GM21737 (cell line): Measurements from ENCODE around the gene TGFBR3L.
"Not testable (repeated sequence)": the region's sequence is repeated elsewhere in the genome, so short reads cannot be mapped to it uniquely, and the experiment has no call there.

Experiments
- ATAC-seq: cut with Tn5 transposase; IDR thresholded peaks from one replicate; pipeline ENCODE4 v1.9.1; 2021; ENCODE audit warnings: mild to moderate bottlenecking, moderate library complexity; ENCODE audit not compliant: unreplicated experiment

Gene TGFBR3L

DNA sequence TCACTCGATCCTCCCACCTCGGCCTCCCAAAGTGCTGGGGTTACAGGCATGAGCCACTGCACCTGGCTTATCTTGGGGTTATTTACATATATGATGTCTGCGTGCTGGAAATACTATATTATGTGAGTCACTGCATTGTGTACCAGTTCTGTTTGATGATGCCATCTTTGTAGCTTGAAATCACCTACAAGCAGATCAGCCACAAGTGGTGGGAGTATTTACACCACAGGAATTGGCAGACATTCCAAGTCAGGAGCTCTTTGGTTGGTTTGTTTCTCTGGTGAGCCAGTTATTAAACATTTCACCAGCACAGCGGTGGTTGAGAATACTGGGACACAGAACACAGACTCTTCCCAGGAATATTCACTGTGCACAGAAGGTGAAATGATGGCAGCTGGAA lies 33.3 kb downstream of the TGFBR3L start:
- no peak for ATAC-seq

DNA sequence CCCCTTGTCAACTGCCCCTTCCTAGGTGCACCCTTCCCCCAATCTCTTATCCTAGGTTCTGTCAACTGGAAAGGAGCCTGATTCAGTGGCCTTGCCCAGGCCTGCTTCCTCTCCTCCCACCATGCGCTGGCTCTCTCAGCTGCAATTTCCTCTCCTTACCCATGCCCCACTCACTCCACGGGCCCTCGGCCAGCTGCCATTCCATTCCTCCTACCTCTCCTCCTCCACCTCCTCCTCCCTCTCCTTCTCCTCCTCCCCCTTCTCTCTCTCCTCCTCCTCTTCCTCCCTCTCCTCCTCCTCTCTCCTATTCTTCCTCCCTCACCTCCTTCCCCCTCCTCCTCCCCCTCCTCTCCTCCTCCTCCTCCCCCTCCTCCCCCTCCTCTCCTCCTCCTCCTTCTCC lies 38.4 kb downstream of the TGFBR3L start:
- no peak for ATAC-seq

DNA sequence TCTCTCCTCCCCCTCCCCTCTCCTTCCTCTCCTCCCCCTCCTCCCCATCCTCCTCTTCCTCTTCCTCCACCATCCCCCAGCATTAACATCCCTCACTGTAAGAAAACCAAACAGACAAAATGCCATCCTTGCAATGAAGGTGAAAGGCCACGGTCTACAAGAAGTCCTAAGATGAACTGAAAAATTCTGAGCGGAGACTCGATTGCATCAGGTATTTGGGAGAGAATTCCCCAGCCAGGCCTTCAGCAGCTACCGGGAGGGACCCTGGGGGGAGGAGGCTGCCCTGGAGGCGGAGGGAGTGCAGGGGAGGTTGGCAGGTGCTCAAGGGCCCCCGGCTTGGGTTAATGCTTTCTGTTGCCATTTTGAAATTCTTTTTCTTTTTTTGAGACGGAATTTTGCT lies 38.9 kb downstream of the TGFBR3L start:
- no peak for ATAC-seq

DNA sequence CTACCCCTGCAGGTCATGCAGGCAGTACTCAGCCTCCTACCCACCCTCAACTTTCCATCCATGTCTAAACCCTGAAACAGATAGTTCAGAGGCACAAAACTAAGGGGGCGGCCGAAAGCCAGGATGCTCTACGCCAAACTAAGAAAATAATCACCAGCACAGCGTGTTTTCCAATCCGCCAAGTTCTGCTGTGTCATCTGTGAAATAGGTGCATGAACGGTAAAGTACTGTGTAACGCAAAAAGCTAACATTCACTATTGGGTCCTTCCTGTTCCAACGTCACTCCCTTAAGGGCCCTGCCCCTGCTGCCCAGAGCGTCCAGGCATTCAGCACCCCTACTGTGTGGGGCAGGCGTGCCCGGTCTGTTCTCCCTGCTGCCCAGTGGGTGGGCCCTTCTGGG lies 41.1 kb downstream of the TGFBR3L start:
- no peak for ATAC-seq

DNA sequence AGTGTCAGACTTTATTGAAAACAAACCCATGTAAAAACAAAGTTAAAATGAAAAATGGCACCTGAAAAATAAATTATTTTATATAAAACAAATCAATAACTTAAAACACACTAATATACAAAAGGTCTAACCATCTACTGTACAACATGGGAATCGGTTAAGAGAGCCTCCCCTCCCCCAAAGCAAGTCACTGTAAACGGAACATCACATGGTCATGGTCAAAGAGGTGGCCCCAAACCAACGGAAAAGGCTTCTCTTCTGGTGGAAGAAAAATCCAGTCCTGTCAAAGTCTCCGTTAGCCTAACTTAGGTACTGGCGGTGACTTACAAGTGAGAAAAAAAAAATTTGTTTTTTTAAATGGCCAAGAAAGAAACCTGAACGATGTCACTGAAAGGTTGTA lies 44.6 kb downstream of the TGFBR3L start:
- no peak for ATAC-seq

DNA sequence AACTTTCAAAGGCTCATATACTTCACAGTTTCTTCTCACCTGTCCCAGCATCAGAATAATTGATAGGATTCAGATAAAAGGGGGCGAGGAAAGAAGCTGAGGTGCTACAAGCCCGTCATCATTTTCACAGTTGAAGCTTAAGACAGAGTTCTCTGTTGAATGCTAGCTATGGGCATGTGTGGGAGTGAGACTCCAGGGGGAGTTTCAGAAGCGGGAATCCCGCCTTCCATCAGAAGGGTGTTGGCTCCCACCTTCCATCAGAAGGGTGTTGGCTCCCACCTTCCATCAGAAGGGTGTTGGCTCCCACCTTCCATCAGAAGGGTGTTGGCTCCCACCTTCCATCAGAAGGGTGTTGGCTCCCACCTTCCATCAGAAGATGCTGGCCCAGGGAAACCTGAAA lies 46.5 kb downstream of the TGFBR3L start:
- not testable (repeated sequence) for ATAC-seq

DNA sequence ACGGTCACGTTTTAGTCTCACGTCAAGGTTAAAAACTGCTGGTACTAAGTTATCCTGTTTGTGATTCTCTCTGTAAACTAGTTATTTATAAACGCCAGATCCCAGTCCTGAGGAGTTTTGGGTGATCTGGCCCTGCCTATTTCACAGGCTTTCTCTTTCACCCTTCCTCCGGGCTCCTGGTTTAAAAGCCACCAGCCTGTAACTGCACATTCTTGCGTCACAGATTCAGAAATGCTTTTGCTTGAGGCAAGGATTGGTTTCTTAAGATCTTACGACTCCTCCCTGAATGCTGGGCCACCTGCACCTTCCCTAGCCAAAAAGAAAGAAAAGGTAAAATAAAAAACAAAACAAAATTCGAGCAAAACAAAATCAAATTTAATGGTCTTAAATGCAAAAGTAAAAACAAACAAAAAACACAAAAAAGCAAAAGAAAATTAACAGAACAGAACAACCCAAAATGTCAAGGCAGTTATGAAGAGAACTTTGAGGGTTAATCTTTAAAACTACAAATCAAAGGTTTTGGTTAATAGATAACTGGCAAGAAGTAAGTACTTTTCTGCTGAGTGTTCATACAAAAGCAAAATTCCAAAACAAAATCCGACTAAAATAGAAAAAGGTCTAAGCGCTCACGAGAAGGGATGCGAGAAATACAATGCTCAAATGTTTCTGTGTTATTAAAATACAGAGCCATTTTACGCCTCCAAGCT lies 47.4 kb downstream of the TGFBR3L start:
- no peak for ATAC-seq

DNA sequence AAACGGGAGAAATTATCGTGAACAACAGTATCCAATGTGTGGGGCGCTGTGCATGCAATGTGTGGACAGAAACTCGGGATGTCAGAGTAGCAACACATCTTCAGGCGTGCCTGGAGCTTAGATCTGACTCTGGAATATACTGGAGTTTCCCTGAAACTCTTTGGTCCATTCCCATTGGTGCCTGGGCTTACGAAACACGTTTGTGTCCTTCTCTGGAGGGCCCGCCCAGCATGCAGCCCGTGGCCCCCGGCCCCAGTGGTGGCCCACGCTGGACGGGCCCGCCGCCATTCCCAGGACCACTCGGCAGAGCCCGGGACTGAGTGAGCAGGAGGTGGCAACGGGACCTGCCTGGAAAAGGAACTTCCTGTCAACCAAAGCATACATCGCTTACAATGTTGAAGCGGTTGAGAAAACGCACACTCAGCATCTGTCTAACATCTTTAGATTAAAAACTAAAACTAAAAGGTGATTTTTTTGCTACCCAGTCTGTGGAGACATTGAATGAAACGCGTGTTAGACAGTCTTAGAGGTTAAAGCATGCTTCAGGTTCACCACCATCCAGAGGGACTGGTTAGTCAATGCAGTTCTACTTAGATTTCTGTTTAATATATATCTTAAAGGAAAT lies 48.1 kb downstream of the TGFBR3L start:
- no peak for ATAC-seq

DNA sequence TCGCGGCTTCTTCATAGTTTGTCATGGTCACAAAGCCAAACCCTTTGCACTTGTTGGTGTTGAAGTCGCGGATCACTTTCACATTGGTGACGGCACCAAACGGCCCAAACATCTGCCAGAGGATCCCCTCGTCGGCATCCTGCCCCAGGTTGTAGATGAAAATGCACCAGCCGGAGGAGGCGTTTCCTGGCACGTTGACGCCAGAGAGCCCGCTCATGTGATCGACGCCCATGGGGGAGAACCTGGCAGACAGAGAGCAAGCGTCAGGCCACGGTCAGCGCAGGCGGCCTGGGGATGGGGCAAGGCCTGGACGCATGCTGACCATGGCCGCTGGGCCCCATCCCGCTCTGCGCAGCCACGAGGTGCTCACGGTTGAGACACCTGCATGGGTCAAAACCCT lies 48.9 kb downstream of the TGFBR3L start:
- no peak for ATAC-seq

DNA sequence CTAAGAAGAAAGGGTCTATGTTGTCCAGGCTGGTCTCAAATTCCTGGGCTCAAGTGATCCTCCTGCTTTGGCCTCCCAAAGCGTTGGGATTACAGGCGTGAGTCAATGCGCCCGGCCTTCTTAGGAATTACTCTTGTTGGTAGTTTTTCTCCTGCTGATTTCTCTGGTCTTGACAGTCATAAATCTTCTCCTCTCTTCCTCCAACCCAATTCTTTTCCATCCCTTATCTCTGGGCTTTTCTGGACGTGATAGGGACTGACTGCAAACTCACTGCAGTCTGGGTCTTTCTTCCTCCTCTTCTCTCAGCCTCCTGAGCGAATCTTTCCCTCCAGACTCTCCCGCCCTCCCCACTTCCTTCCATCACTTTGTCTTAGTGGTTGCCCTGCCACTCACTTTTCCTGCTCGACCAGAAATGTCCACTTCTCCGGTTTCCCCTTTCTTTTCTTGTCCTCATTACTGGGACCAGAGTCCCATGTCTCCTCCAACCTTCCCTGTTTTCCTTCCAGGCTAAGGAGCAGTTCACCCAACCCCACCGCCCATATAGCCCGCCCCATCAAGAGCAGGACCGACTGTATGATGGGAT lies 50.7 kb downstream of the TGFBR3L start:
- ATAC-seq: no peak

DNA sequence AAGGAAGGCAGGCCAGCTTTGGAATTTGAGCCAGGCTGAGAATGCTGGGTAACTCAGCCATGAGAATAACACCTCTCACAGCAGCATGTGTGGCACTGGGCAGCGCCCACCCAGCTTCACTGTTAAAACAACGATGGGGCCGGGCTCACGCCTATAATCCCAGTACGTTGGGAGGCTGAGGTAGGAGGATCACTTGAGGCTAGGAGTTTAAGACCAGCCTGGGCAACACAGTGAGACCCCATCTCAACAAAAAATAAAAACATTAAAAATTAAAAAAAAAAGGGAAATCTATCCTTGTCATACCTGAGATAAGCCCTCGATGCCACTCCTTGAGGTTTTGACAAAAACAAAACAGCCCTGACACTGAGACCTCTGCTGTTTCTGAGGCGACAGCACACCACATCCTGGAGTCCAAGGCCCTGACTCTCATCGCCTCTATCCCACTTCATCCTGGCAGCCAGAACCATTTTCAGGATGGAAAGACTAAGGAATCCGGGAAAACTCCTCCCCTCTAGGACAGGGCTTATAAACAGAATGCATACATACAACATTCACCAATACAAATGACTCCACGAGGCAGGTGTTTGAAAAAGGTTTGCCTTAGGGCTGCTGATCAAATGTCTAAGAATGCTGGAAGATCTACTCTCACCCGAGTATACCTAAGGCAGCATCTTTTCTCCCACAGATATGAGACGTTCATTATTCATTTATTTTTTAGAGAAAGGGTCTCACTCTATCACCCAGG lies 51.5 kb downstream of the TGFBR3L start:
- no peak for ATAC-seq

DNA sequence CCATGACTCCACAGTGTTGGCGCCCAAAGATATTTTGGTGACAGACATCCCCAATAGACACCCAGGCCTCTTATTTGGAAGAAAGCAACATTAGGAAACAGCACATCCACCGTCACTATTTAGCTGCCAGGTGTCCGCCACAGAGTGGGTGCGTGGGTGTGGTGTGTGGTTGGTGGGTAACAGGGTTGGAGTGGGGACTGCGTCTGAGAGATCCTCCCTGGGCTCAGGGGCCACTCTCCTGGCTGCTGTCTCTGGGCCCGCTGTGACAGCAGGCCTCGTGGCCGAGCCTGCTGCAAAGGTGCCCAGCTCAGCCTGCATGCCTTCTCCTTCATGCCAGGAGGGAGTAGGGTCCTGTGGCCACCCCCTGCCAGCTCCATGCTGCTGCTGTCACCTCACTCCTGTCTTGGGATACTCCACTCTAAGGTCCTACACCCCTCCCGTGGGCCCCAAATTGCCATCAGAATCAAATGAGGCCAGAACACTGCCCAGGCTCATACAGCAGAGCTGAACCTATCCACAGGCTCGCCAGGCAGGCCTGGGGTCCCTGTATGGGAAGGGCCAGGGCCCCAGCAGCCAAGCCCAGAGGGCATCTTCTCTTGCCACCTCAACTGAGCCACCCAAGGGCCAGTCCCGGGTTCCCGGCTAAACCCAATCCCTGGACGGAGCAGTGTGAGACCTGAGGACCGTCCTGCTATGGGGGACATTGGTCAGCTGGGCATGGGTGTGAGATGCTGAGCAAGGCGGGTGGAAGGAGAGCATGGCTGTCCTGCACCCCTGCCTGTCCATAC lies 53.6 kb downstream of the TGFBR3L start:
- no peak for ATAC-seq
